Loucy (cell line): ENCODE data around the gene UPF2.

Source experiments
- CTCF ChIP-seq: fragments of 200-600 bp; sonication (generic); conservative IDR thresholded peaks from 2 replicates; pipeline ENCODE4 v1.5.1; 2014; ENCODE audit warnings: mild to moderate bottlenecking, antibody characterized with exemption, low read length
- EZH2phosphoT487 ChIP-seq: fragments of 200-600 bp; IDR thresholded peaks from 2 replicates; pipeline ENCODE4 v1.6.1; 2018; ENCODE audit warnings: antibody characterized with exemption, mild to moderate bottlenecking, moderate library complexity, borderline replicate concordance

DNA sequence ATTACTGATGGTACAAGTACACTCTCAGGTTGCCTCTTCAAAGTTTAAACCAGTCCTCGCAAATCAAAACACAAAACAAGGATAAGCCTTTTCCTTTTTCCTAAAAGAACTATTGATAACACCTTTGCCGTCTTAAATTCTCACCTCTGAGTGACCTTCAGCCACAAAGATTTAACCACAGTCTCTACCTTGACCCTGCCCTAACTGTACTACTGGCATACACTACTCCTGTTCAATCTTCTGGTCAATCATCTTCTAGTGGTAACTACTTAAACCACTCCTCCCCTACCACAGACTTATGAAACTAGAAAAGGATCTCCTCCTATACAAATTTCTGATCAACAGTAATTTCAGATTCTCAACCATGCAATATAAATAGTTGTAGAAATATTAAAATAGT lies 15.1 kb downstream of the UPF2 start:
- no peak for TF ChIP-seq CTCF
- no peak for TF ChIP-seq EZH2phosphoT487
